PC-3 (cell line): ENCODE results near the gene PLA2G2C. TPM values are rescaled to one million over a fixed set of nuclear protein-coding genes. Genes with fewer than 3 reads are reported as not detected.

ENCODE experiments used
- ATAC-seq: fragments of 200-7000 bp; cut with Tn5 transposase; 2 replicates; pipeline ENCODE4 v1.9.1; 2020; ENCODE audit warnings: mild to moderate bottlenecking, moderate library complexity
- BruUV-seq: library from RNA; stranded (reverse); fragments of 400-500 nt; replicated peaks from 2 replicates; lab custom pipeline; 2021; lab: Mats Ljungman, UMichigan
- CTCF ChIA-PET: fragments of 300-600 bp; sonication (Branson Sonifier 250); formaldehyde crosslinking; loops from one replicate; lab custom pipeline; 2022; ENCODE audit warnings: antibody characterized with exemption; lab: Charles Lee
- POLR2A ChIA-PET: fragments of 300-600 bp; sonication (Branson Sonifier 250); formaldehyde crosslinking; loops from one replicate; lab custom pipeline; 2022; ENCODE audit warnings: antibody characterized with exemption; ENCODE audit not compliant: unreplicated experiment; lab: Charles Lee
- DNase-seq: peaks from one replicate; pipeline ENCODE4 v3.0.0-alpha.2; 2015
- H2AFZ ChIP-seq: fragments of 300-600 bp; sonication (generic); 2 replicates; pipeline ENCODE4 v1.6.0; 2016; ENCODE audit warnings: antibody characterized with exemption, low read length
- H3F3A ChIP-seq: fragments of 300-600 bp; sonication (generic); one replicate; pipeline ENCODE4 v1.6.0; 2017; ENCODE audit warnings: antibody characterized with exemption, low read length, control low read depth, mild to moderate bottlenecking; ENCODE audit not compliant: unreplicated experiment
- H3K27ac ChIP-seq: fragments of 300-600 bp; sonication (generic); 2 replicates; pipeline ENCODE4 v1.5.1; 2016; ENCODE audit warnings: mild to moderate bottlenecking, low read length
- H3K27me3 ChIP-seq: fragments of 300-600 bp; sonication (generic); 2 replicates; pipeline ENCODE4 v1.6.1; 2016; ENCODE audit warnings: low read length, mixed read lengths
- H3K36me3 ChIP-seq: fragments of 300-600 bp; sonication (generic); 2 replicates; pipeline ENCODE4 v1.6.1; 2016; ENCODE audit warnings: low read depth, mixed run types, low read length, mixed read lengths
- H3K4me1 ChIP-seq: fragments of 300-600 bp; sonication (generic); 2 replicates; pipeline ENCODE4 v1.5.1; 2016; ENCODE audit warnings: low read length; ENCODE audit not compliant: insufficient read depth
- H3K4me2 ChIP-seq: fragments of 300-600 bp; sonication (generic); 2 replicates; pipeline ENCODE4 v1.6.0; 2016; ENCODE audit warnings: low read length
- H3K4me3 ChIP-seq: fragments of 300-600 bp; sonication (generic); 2 replicates; pipeline ENCODE4 v1.5.1; 2016; ENCODE audit warnings: mild to moderate bottlenecking, low read length, mixed read lengths
- H3K79me2 ChIP-seq: fragments of 300-600 bp; sonication (generic); 2 replicates; pipeline ENCODE4 v1.6.1; 2017; ENCODE audit warnings: low read length, mixed read lengths
- H3K9ac ChIP-seq: fragments of 300-600 bp; sonication (generic); 2 replicates; pipeline ENCODE4 v1.6.0; 2016; ENCODE audit warnings: mild to moderate bottlenecking, low read length
- H3K9me2 ChIP-seq: fragments of 300-600 bp; sonication (generic); replicated peaks from 2 replicates; pipeline ENCODE4 v1.6.1; 2016; ENCODE audit warnings: mixed run types, low read length, mixed read lengths
- H3K9me3 ChIP-seq: fragments of 300-600 bp; sonication (generic); 2 replicates; pipeline ENCODE4 v1.6.1; 2016; ENCODE audit warnings: low read length, mixed read lengths
- H4K20me1 ChIP-seq: fragments of 300-600 bp; sonication (generic); 2 replicates; pipeline ENCODE4 v1.6.1; 2016; ENCODE audit warnings: low read length, mixed read lengths
- EZH2 ChIP-seq: fragments of 300-600 bp; sonication (generic); IDR thresholded peaks from one replicate; pipeline ENCODE4 v1.6.1; 2017; ENCODE audit warnings: antibody characterized with exemption, mild to moderate bottlenecking, low read length; ENCODE audit not compliant: unreplicated experiment
- EZH2phosphoT487 ChIP-seq: fragments of 300-600 bp; sonication (generic); IDR thresholded peaks from 2 replicates; pipeline ENCODE4 v1.6.1; 2018; ENCODE audit warnings: mild to moderate bottlenecking, antibody characterized with exemption, low read length, borderline replicate concordance
- intact Hi-C: fragments of 100-400 bp; cut with micrococcal nuclease; formaldehyde crosslinking; loops from 2 replicates; pipeline ENCODE4 v1.9.0; 2023
- total RNA-seq: library from RNA; depleted of rRNA; stranded (reverse); fragments of >200 nt; gene quantifications from 2 replicates; pipeline ENCODE4 v1.2.3, GENCODE V29; 2014
- TF ChIP-seq, protein P1 (sequence below): fragments of 300-600 bp; sonication (generic); conservative IDR thresholded peaks from 2 replicates; pipeline ENCODE4 v1.5.1; 2017; ENCODE audit warnings: antibody characterized with exemption, low read depth, mild to moderate bottlenecking, low read length

Gene PLA2G2C
- total RNA-seq, 1 experiment from 2014 or later = not detected

- Histone ChIP-seq H3K9me2 (no peaks in the 10 kb centered on the region), H3K79me2 (no peaks in the 10 kb centered on the region), H3K27ac (no peak overlapping the region), H3K9ac (no peak overlapping the region), H3K36me3 (no peaks in the 10 kb centered on the region), H3K9me3 (no peaks in the 10 kb centered on the region), H3K27me3 (no peaks in the 10 kb centered on the region), H3K4me1 (peaks cover 8% of the 10 kb centered on the region; the same call in 1 of the 2 replicates), H4K20me1 (no peaks in the 10 kb centered on the region), H3F3A (no peaks in the 10 kb centered on the region), H3K4me2 (no peak overlapping the region), H3K4me3 (no peak overlapping the region), H2AFZ (no peak overlapping the region)
- no TSS peak for BruUV-seq
- CTCF ChIA-PET = no interaction called here
- POLR2A ChIA-PET = no interaction called here
- DNase-seq (no peak), ATAC-seq (no peak)
- intact Hi-C loops = no loop called here
- TF ChIP-seq EZH2 (no peak), EZH2phosphoT487 (no peak)
- TF ChIP-seq, protein P1, sequence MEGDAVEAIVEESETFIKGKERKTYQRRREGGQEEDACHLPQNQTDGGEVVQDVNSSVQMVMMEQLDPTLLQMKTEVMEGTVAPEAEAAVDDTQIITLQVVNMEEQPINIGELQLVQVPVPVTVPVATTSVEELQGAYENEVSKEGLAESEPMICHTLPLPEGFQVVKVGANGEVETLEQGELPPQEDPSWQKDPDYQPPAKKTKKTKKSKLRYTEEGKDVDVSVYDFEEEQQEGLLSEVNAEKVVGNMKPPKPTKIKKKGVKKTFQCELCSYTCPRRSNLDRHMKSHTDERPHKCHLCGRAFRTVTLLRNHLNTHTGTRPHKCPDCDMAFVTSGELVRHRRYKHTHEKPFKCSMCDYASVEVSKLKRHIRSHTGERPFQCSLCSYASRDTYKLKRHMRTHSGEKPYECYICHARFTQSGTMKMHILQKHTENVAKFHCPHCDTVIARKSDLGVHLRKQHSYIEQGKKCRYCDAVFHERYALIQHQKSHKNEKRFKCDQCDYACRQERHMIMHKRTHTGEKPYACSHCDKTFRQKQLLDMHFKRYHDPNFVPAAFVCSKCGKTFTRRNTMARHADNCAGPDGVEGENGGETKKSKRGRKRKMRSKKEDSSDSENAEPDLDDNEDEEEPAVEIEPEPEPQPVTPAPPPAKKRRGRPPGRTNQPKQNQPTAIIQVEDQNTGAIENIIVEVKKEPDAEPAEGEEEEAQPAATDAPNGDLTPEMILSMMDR = no peak
Measured at GRCh38 chr1:20178634-20179370, 7.5 kb downstream of the PLA2G2C start.

GRCh38 chr1:20174937-20175666 lies 11.2 kb downstream of the PLA2G2C start:
- no peaks in the 10 kb centered on the region for H4K20me1 ChIP-seq
- POLR2A ChIA-PET = no interaction called here
- TF ChIP-seq, protein P1 = no peak
- TF ChIP-seq EZH2phosphoT487 (no peak), EZH2 (no peak)
- no peaks in the 10 kb centered on the region for H3K79me2 ChIP-seq
- no peaks in the 10 kb centered on the region for H3F3A ChIP-seq
- no peak overlapping the region for H3K4me2 ChIP-seq
- intact Hi-C loops = no loop called here
- H3K36me3 ChIP-seq = no peaks in the 10 kb centered on the region
- no peak overlapping the region for H3K9ac ChIP-seq
- no TSS peak for BruUV-seq
- CTCF ChIA-PET = no interaction called here
- no peaks in the 10 kb centered on the region for H3K27me3 ChIP-seq
- H3K9me3 ChIP-seq = no peaks in the 10 kb centered on the region
- peaks cover 24% of the 10 kb centered on the region for H3K4me1 ChIP-seq
- no peak for ATAC-seq
- H3K27ac ChIP-seq = no peak overlapping the region
- DNase-seq = no peak
- no peak overlapping the region for H3K4me3 ChIP-seq
- H3K9me2 ChIP-seq = no peaks in the 10 kb centered on the region
- H2AFZ ChIP-seq = no peak overlapping the region
